PC-9 (cell line): ENCODE data around the gene C6orf136.

ENCODE experiments used
- CTCF ChIP-seq: fragments of 200-600 bp; sonication (generic); conservative IDR thresholded peaks from 2 replicates; pipeline ENCODE4 v1.6.1; 2017; ENCODE audit warnings: mixed run types, antibody characterized with exemption, mild to moderate bottlenecking, moderate library complexity
- EZH2 ChIP-seq: fragments of 200-600 bp; sonication (generic); IDR thresholded peaks from 2 replicates; pipeline ENCODE4 v1.8.0; 2017; ENCODE audit warnings: antibody characterized with exemption, low read depth

GRCh38 chr6:30664994-30665767, 18.2 kb downstream of the C6orf136 start:
- TF ChIP-seq CTCF (no peak), EZH2 (no peak)
